Neural cell (in vitro differentiated cells): Measurements from ENCODE around the gene SIK3. TPM values are rescaled to one million over a fixed set of nuclear protein-coding genes. Genes with fewer than 3 reads are reported as not detected.

ENCODE experiments used
- H2AFZ ChIP-seq: fragments of 200-600, 300-800 bp; sonication (generic), shearing (Covaris generic); 2 replicates; pipeline ENCODE4 v1.6.0; 2014; ENCODE audit warnings: low read depth, mild to moderate bottlenecking, antibody characterized with exemption, low read length, moderate library complexity
- H3F3A ChIP-seq: fragments of 200-600 bp; shearing (Covaris generic); 2 replicates; pipeline ENCODE4 v1.6.1; 2016; ENCODE audit warnings: mild to moderate bottlenecking, moderate library complexity, mixed read lengths, antibody characterized with exemption, low read length; ENCODE audit not compliant: insufficient read depth, poor library complexity, severe bottlenecking
- H3K27ac ChIP-seq: fragments of 200-600, 300-800 bp; sonication (generic), shearing (Covaris generic); 2 replicates; pipeline ENCODE4 v1.5.1; 2014; ENCODE audit warnings: mild to moderate bottlenecking, low read length, moderate library complexity
- H3K27me3 ChIP-seq: fragments of 300-800, 200-600 bp; sonication (generic), shearing (Covaris generic); 2 replicates; pipeline ENCODE4 v1.6.0; 2014; ENCODE audit warnings: mild to moderate bottlenecking, low read depth, low read length, moderate library complexity; ENCODE audit not compliant: insufficient read depth
- H3K36me3 ChIP-seq: fragments of 300-800, 200-600 bp; sonication (generic), shearing (Covaris generic); 2 replicates; pipeline ENCODE4 v1.5.1; 2014; ENCODE audit warnings: mild to moderate bottlenecking, antibody characterized with exemption, low read length, moderate library complexity; ENCODE audit not compliant: insufficient read depth
- H3K4me2 ChIP-seq: fragments of 300-800, 200-600 bp; sonication (generic), shearing (Covaris generic); 2 replicates; pipeline ENCODE4 v1.6.0; 2014; ENCODE audit warnings: mild to moderate bottlenecking, low read length
- H3K4me3 ChIP-seq: fragments of 300-800, 200-600 bp; sonication (generic), shearing (Covaris generic); 2 replicates; pipeline ENCODE4 v1.5.1; 2014; ENCODE audit warnings: mild to moderate bottlenecking, low read length, moderate library complexity
- H3K79me2 ChIP-seq: fragments of 200-600 bp; shearing (Covaris generic); replicated peaks from 2 replicates; pipeline ENCODE4 v1.6.0; 2014; ENCODE audit warnings: mild to moderate bottlenecking, low read length, moderate library complexity; ENCODE audit not compliant: insufficient read depth
- H3K9ac ChIP-seq: fragments of 300-800, 200-600 bp; sonication (generic), shearing (Covaris generic); 2 replicates; pipeline ENCODE4 v1.6.1; 2016; ENCODE audit warnings: mild to moderate bottlenecking, low read length, mixed read lengths
- H3K9me2 ChIP-seq: fragments of 200-600 bp; shearing (Covaris generic); 2 replicates; pipeline ENCODE4 v1.6.1; 2016; ENCODE audit warnings: mild to moderate bottlenecking, low read length, mixed read lengths; ENCODE audit not compliant: insufficient read depth
- H3K9me3 ChIP-seq: fragments of 200-600, 300-800 bp; sonication (generic), shearing (Covaris generic); 2 replicates; pipeline ENCODE4 v1.6.1; 2016; ENCODE audit warnings: mild to moderate bottlenecking, mixed run types, low read length, moderate library complexity, mixed read lengths
- H4K20me1 ChIP-seq: fragments of 200-600 bp; shearing (Covaris generic); 2 replicates; pipeline ENCODE4 v1.6.1; 2016; ENCODE audit warnings: mild to moderate bottlenecking, mixed run types; ENCODE audit not compliant: insufficient read depth
- CTCF ChIP-seq: fragments of 450-650 bp; IDR thresholded peaks from 2 replicates; pipeline ENCODE4 v1.5.1; 2014; ENCODE audit warnings: antibody characterized with exemption, mild to moderate bottlenecking, moderate library complexity; ENCODE audit not compliant: poor library complexity, severe bottlenecking
- EP300 ChIP-seq: fragments of 450-650 bp; conservative IDR thresholded peaks from 2 replicates; pipeline ENCODE4 v1.6.1; 2014; ENCODE audit warnings: antibody characterized with exemption, mild to moderate bottlenecking, moderate library complexity; ENCODE audit not compliant: poor library complexity, severe bottlenecking
- EZH2 ChIP-seq: fragments of 200-600, 300-800 bp; shearing (Covaris generic), sonication (generic); IDR thresholded peaks from 2 replicates; pipeline ENCODE4 v1.6.1; 2014; ENCODE audit warnings: antibody characterized with exemption, low read length, borderline replicate concordance, mild to moderate bottlenecking; ENCODE audit not compliant: insufficient read depth, poor library complexity, severe bottlenecking
- MXI1 ChIP-seq: fragments of 450-650 bp; conservative IDR thresholded peaks from 2 replicates; pipeline ENCODE4 v1.6.1; 2014; ENCODE audit warnings: antibody characterized with exemption, mild to moderate bottlenecking; ENCODE audit not compliant: poor library complexity, severe bottlenecking
- POLR2AphosphoS5 ChIP-seq: IDR thresholded peaks from 2 replicates; pipeline ENCODE4 v1.6.1; 2012
- RAD21 ChIP-seq: fragments of 450-650 bp; conservative IDR thresholded peaks from 2 replicates; pipeline ENCODE4 v1.6.1; 2014; ENCODE audit warnings: antibody characterized with exemption, mild to moderate bottlenecking, moderate library complexity
- REST ChIP-seq: IDR thresholded peaks from 2 replicates; pipeline ENCODE4 v1.6.1; 2012; ENCODE audit warnings: borderline replicate concordance
- SMC3 ChIP-seq: fragments of 450-650 bp; conservative IDR thresholded peaks from 2 replicates; pipeline ENCODE4 v1.6.1; 2014; ENCODE audit warnings: antibody characterized with exemption, mild to moderate bottlenecking, moderate library complexity; ENCODE audit not compliant: poor library complexity
- TAF1 ChIP-seq: IDR thresholded peaks from 2 replicates; pipeline ENCODE4 v1.6.1; 2012; ENCODE audit warnings: low read depth
- polyA plus RNA-seq: library from polyadenylated mRNA; depleted of rRNA; stranded (reverse); fragments of >200 nt; gene quantifications from 2 replicates; pipeline ENCODE4 v1.2.3, GENCODE V29; 2014

SIK3 gene
- polyA plus RNA-seq, 1 donor from 2014 or later: 11.2 TPM

GRCh38 chr11:116831790-116832349 is 266.4 kb downstream of the SIK3 start:
- Histone ChIP-seq H3K79me2 (no peaks in the 10 kb centered on the region), H3K9me3 (no peaks in the 10 kb centered on the region), H3K27me3 (no peaks in the 10 kb centered on the region), H4K20me1 (no peaks in the 10 kb centered on the region), H3K27ac (no peak overlapping the region), H3F3A (no peaks in the 10 kb centered on the region), H3K4me2 (no peak overlapping the region), H2AFZ (no peak overlapping the region), H3K36me3 (no peaks in the 10 kb centered on the region), H3K9ac (no peak overlapping the region), H3K9me2 (no peaks in the 10 kb centered on the region), H3K4me3 (no peak overlapping the region)
- TF ChIP-seq RAD21 (no peak), POLR2AphosphoS5 (no peak), REST (no peak), CTCF (no peak), MXI1 (no peak), SMC3 (no peak), TAF1 (no peak), EP300 (no peak), EZH2 (no peak)

- TF ChIP-seq MXI1 (no peak), EZH2 (no peak), REST (no peak), TAF1 (no peak), RAD21 (no peak), SMC3 (no peak), CTCF (no peak), POLR2AphosphoS5 (no peak), EP300 (no peak)
- Histone ChIP-seq H3K9ac (no peak overlapping the region), H3K9me2 (no peaks in the 10 kb centered on the region), H3K4me2 (no peak overlapping the region), H3F3A (no peaks in the 10 kb centered on the region), H4K20me1 (no peaks in the 10 kb centered on the region), H3K36me3 (no peaks in the 10 kb centered on the region), H3K4me3 (no peak overlapping the region), H3K79me2 (no peaks in the 10 kb centered on the region), H2AFZ (no peak overlapping the region), H3K27ac (no peak overlapping the region), H3K9me3 (no peaks in the 10 kb centered on the region), H3K27me3 (no peaks in the 10 kb centered on the region)
These were observed 267.9 kb downstream of the SIK3 start for GRCh38 chr11:116830184-116830912.
